Peyer's patch (tissue), 4 donors: ENCODE data around the gene FBXO48.

Experiments used
- CTCF ChIP-seq, 6 experiments: fragments of 450-650 bp in 4 of 6; fragments of 200-600 bp in 2 of 6; sonication (generic) in 1 of 6; IDR thresholded peaks; one replicate each; pipeline ENCODE4 v1.5.1; 2017 to 2019; ENCODE audit warnings: antibody characterized with exemption in 6 of 6, mild to moderate bottlenecking in 3 of 6, moderate library complexity in 1 of 6
- POLR2A ChIP-seq, 2 donors: fragments of 450-650 bp; IDR thresholded peaks; one replicate each; pipeline ENCODE4 v1.5.1; 2017; ENCODE audit warnings: antibody characterized with exemption in 2 of 2, mild to moderate bottlenecking in 2 of 2, moderate library complexity in 2 of 2

GRCh38 chr2:68435615-68436014 is 31.5 kb downstream of the FBXO48 start:
- TF ChIP-seq POLR2A (IDR thresholded peaks at IDR 0.05) (no peak), CTCF (IDR thresholded peaks at IDR 0.05) (no peak)
